ENCODE data around the gene ATF6.

Gene ATF6

GRCh38 chr1:161728376-161729226 is 37.5 kb upstream of the ATF6 start:
- no peak for TF ChIP-seq CTCF (IDR thresholded peaks at IDR 0.05; ENCODE audit: low read depth, low read length)
- in situ Hi-C loops (cut with HindIII; ENCODE audit: low sequenced_read_pairs), result loop anchor here (25.0 kb wide), 1 partner anchor 91 kb away; the partner anchor contains the start of gene FCGR3B
- no peak overlapping the region for H3K4me3 ChIP-seq (ENCODE audit: low read depth, low read length)
- DNase-seq (ENCODE audit: low read depth, low spot score), result no peak

- peak; percentile 60 for DNase-seq (ENCODE audit: low read depth, low spot score)
- no peak overlapping the region for H3K4me3 ChIP-seq (ENCODE audit: low read depth, low read length)
- no peak for TF ChIP-seq CTCF (IDR thresholded peaks at IDR 0.05; ENCODE audit: low read depth, low read length)
- in situ Hi-C loops (cut with HindIII; ENCODE audit: low sequenced_read_pairs), result loop anchor here (25.0 kb wide), 1 partner anchor 93 kb away; the partner anchor contains the start of gene FCGR3B
Observed at GRCh38 chr1:161730050-161730564, 36.0 kb upstream of the ATF6 start.

- TF ChIP-seq CTCF (IDR thresholded peaks at IDR 0.05; ENCODE audit: low read depth, low read length), result no peak
- no peak for DNase-seq (ENCODE audit: low read depth, low spot score)
- H3K4me3 ChIP-seq (ENCODE audit: low read depth, low read length), result no peak overlapping the region
- in situ Hi-C loops (cut with HindIII; ENCODE audit: low sequenced_read_pairs), result loop anchor here (25.0 kb wide), 1 partner anchor 94 kb away; the partner anchor contains the start of gene FCGR3B
Observed at GRCh38 chr1:161731241-161731640, 34.9 kb upstream of the ATF6 start.

GRCh38 chr1:161731981-161732718 is 34.0 kb upstream of the ATF6 start:
- in situ Hi-C loops (cut with HindIII; ENCODE audit: low sequenced_read_pairs), result loop anchor here (25.0 kb wide), 1 partner anchor 95 kb away; the partner anchor contains the start of gene FCGR3B
- no peak for TF ChIP-seq CTCF (IDR thresholded peaks at IDR 0.05; ENCODE audit: low read depth, low read length)
- no peak for DNase-seq (ENCODE audit: low read depth, low spot score)
- no peak overlapping the region for H3K4me3 ChIP-seq (ENCODE audit: low read depth, low read length)

- peak; percentile 84 for DNase-seq (ENCODE audit: low read depth, low spot score)
- no peak for TF ChIP-seq CTCF (IDR thresholded peaks at IDR 0.05; ENCODE audit: low read depth, low read length)
- no peak overlapping the region for H3K4me3 ChIP-seq (ENCODE audit: low read depth, low read length)
- in situ Hi-C loops (cut with HindIII; ENCODE audit: low sequenced_read_pairs), result loop anchor here (25.0 kb wide), 1 partner anchor 96 kb away; the partner anchor contains the start of gene FCGR3B
Observed at GRCh38 chr1:161733526-161733925, 32.6 kb upstream of the ATF6 start.

- DNase-seq (ENCODE audit: low read depth, low spot score), result no peak
- in situ Hi-C loops (cut with HindIII; ENCODE audit: low sequenced_read_pairs), result loop anchor here (25.0 kb wide), 1 partner anchor 99 kb away; the partner anchor contains the start of gene FCGR3B
- TF ChIP-seq CTCF (IDR thresholded peaks at IDR 0.05; ENCODE audit: low read depth, low read length), result no peak
- H3K4me3 ChIP-seq (ENCODE audit: low read depth, low read length), result no peak overlapping the region
Observed at GRCh38 chr1:161735837-161736236, 30.3 kb upstream of the ATF6 start.
